HepG2 (cell line): ENCODE results near the gene TGM2. TPM values are rescaled to one million over a fixed set of nuclear protein-coding genes. Genes with fewer than 3 reads are reported as not detected.

Experiments used
- ATAC-seq: fragments of 200-7000 bp; cut with Tn5 transposase; 3 replicates; pipeline ENCODE4 v1.9.1; 2020; ENCODE audit warnings: mild to moderate bottlenecking, moderate library complexity
- BruUV-seq: library from RNA; stranded (reverse); fragments of 400-500 nt; replicated peaks from 2 replicates; lab custom pipeline; 2021; lab: Mats Ljungman, UMichigan
- CTCF ChIA-PET: fragments of 300-600 bp; formaldehyde crosslinking; extraction: SDS; loops from one replicate; lab custom pipeline; 2021; ENCODE audit warnings: low total read pairs, inconsistent platforms, low intra/inter-chr PET ratio; lab: Yijun Ruan, JAX
- POLR2A ChIA-PET: fragments of 350-600 bp; sonication (Branson Sonifier 250); formaldehyde crosslinking; loops from one replicate; lab custom pipeline; 2020; ENCODE audit warnings: antibody characterized with exemption, inconsistent platforms; lab: Yijun Ruan, JAX
- DNase-seq: peaks from one replicate; pipeline ENCODE4 v3.0.0-alpha.2; 2015; ENCODE audit warnings: low spot score
- FAIRE-seq: peaks from 3 replicates; lab custom pipeline; 2011; peaks lifted over from hg19 to GRCh38; lab: Jason Lieb, UNC
- H2AFZ ChIP-seq: one replicate; pipeline ENCODE4 v1.6.1; 2011; ENCODE audit warnings: low read length, inconsistent platforms
- H3K27ac ChIP-seq: fragments of 300-600 bp; 3 replicates; pipeline ENCODE4 v1.8.0; 2011; ENCODE audit warnings: mixed run types, mild to moderate bottlenecking, mixed read lengths, low read length, inconsistent platforms; ENCODE audit not compliant: insufficient read depth; ENCODE audit errors: extremely low read length
- H3K27me3 ChIP-seq, 2 experiments: fragments of 200-600 bp in 1 of 2; 2 replicates in 1 of 2; 3 replicates in 1 of 2; pipeline versions ENCODE4 v1.6.0 to v1.8.0; 2011; ENCODE audit warnings: low read length in 2 of 2, mild to moderate bottlenecking in 2 of 2, moderate library complexity in 2 of 2, inconsistent platforms in 1 of 2; ENCODE audit not compliant: insufficient read depth in 2 of 2, control insufficient read depth in 1 of 2
- H3K36me3 ChIP-seq, 2 experiments: fragments of 200-600 bp in 1 of 2; replicated peaks in 1 of 2; 2 replicates in 1 of 2; 3 replicates in 1 of 2; pipeline versions ENCODE4 v1.5.1 to v1.8.0; 2011; ENCODE audit warnings: low read length in 2 of 2, inconsistent platforms in 1 of 2; ENCODE audit not compliant: insufficient read depth in 2 of 2, control insufficient read depth in 1 of 2
- H3K4me1 ChIP-seq: 2 replicates; pipeline ENCODE4 v1.5.1; 2012; ENCODE audit warnings: low read length, inconsistent platforms; ENCODE audit not compliant: insufficient read depth
- H3K4me2 ChIP-seq: 2 replicates; pipeline ENCODE4 v1.6.0; 2011; ENCODE audit warnings: low read depth, low read length, inconsistent platforms
- H3K4me3 ChIP-seq, 3 experiments: fragments of 200-600 bp in 1 of 3; sonication (generic), shearing (Covaris generic) in 1 of 3; replicated peaks in 1 of 3; 2 replicates each; pipeline ENCODE4 v1.5.1; 2011 to 2016; ENCODE audit warnings: low read length in 3 of 3, inconsistent platforms in 2 of 3, low read depth in 2 of 3, mild to moderate bottlenecking in 2 of 3, control low read depth in 1 of 3, mixed read lengths in 1 of 3; ENCODE audit not compliant: insufficient read depth in 1 of 3
- H3K79me2 ChIP-seq: one replicate; pipeline ENCODE4 v1.6.1; 2011; ENCODE audit warnings: low read length, inconsistent platforms; ENCODE audit not compliant: insufficient read depth
- H3K9ac ChIP-seq: 2 replicates; pipeline ENCODE4 v1.6.0; 2011; ENCODE audit warnings: mild to moderate bottlenecking, low read depth, low read length, inconsistent platforms; ENCODE audit not compliant: insufficient read depth
- H3K9me3 ChIP-seq: 2 replicates; pipeline ENCODE4 v1.5.1; 2012; ENCODE audit warnings: mild to moderate bottlenecking, low read length
- H4K20me1 ChIP-seq: 2 replicates; pipeline ENCODE4 v1.6.0; 2011; ENCODE audit warnings: inconsistent platforms, mild to moderate bottlenecking, low read length, moderate library complexity; ENCODE audit not compliant: insufficient read depth
- ARID5B ChIP-seq: IDR thresholded peaks from 2 replicates; pipeline ENCODE4 v1.4.0; 2020; ENCODE audit warnings: mild to moderate bottlenecking, missing genetic modification reagents
- ATF1 ChIP-seq: IDR thresholded peaks from 2 replicates; pipeline ENCODE4 v1.6.1; 2016; ENCODE audit warnings: mild to moderate bottlenecking, control low read depth
- ATF7 ChIP-seq, 2 experiments: fragments of 450-650 bp in 1 of 2; sonication (generic) in 1 of 2; formaldehyde crosslinking in 1 of 2; IDR thresholded peaks; 2 replicates each; pipeline versions ENCODE4 v1.4.0 to v1.6.1; 2016 to 2020; ENCODE audit warnings: antibody characterized with exemption in 1 of 2, mild to moderate bottlenecking in 1 of 2, missing genetic modification reagents in 1 of 2
- CEBPB ChIP-seq: IDR thresholded peaks from 2 replicates; pipeline ENCODE4 v1.6.1; 2011; ENCODE audit warnings: low read depth, low read length, improper control_type of control experiment, borderline replicate concordance
- ELF3 ChIP-seq: IDR thresholded peaks from 2 replicates; pipeline ENCODE4 v1.6.1; 2016; ENCODE audit warnings: missing genetic modification reagents, missing compliant biosample characterization
- EP300 ChIP-seq, 3 experiments: sonication (generic) in 1 of 3; formaldehyde crosslinking in 1 of 3; IDR thresholded peaks; 2 replicates each; pipeline versions ENCODE4 v1.5.1 to v1.6.1; 2011 to 2020; ENCODE audit warnings: low read depth in 2 of 3, low read length in 2 of 3, borderline replicate concordance in 1 of 3, improper control_type of control experiment in 1 of 3, mild to moderate bottlenecking in 1 of 3, missing genetic modification reagents in 1 of 3, moderate library complexity in 1 of 3
- GATAD2A ChIP-seq: IDR thresholded peaks from 2 replicates; pipeline ENCODE4 v1.6.1; 2016
- HMG20A ChIP-seq: IDR thresholded peaks from 2 replicates; pipeline ENCODE4 v1.6.1; 2016; ENCODE audit warnings: borderline replicate concordance
- MXD1 ChIP-seq: sonication (generic); formaldehyde crosslinking; IDR thresholded peaks from 2 replicates; pipeline ENCODE4 v1.4.0; 2020; ENCODE audit warnings: mild to moderate bottlenecking, missing genetic modification reagents
- NCOR1 ChIP-seq: fragments of 200-600 bp; sonication (generic); IDR thresholded peaks from 2 replicates; pipeline ENCODE4 v1.7.0; 2017; ENCODE audit warnings: antibody characterized with exemption, low read length, borderline replicate concordance
- NR2C2 ChIP-seq: sonication (generic); formaldehyde crosslinking; IDR thresholded peaks from 2 replicates; pipeline ENCODE4 v1.4.0; 2020; ENCODE audit warnings: missing genetic modification reagents, mild to moderate bottlenecking, moderate library complexity, borderline replicate concordance
- RARA ChIP-seq: IDR thresholded peaks from 2 replicates; pipeline ENCODE4 v1.6.1; 2016; ENCODE audit warnings: missing genetic modification reagents, missing compliant biosample characterization
- RXRB ChIP-seq: IDR thresholded peaks from 2 replicates; pipeline ENCODE4 v1.6.1; 2016; ENCODE audit warnings: borderline replicate concordance, missing genetic modification reagents, missing compliant biosample characterization
- TCF7 ChIP-seq: sonication (generic); IDR thresholded peaks from 2 replicates; pipeline ENCODE4 v1.6.1; 2016; ENCODE audit warnings: antibody characterized with exemption, low read depth
- TFE3 ChIP-seq: IDR thresholded peaks from 2 replicates; pipeline ENCODE4 v1.6.1; 2016
- THRA ChIP-seq: sonication (generic); formaldehyde crosslinking; IDR thresholded peaks from 2 replicates; pipeline ENCODE4 v1.4.0; 2020; ENCODE audit warnings: missing genetic modification reagents, borderline replicate concordance
- WGBS: methylation state at CpG from one replicate; pipeline ENCODE4 v1.1.6; 2017; ENCODE audit warnings: low lambda C conversion rate; 5-methylcytosine and 5-hydroxymethylcytosine counted together
- in situ Hi-C: cut with HindIII; loops from 2 replicates; pipeline ENCODE4 v1.10.0; 2017; ENCODE audit warnings: low pct_unique_long_range_greater_than_20kb; ENCODE audit not compliant: extremely low pct_ligation_motif_present
- intact Hi-C: fragments of 100-400 bp; cut with micrococcal nuclease; formaldehyde crosslinking; loops from one replicate; pipeline ENCODE4 v1.10.0; 2022; ENCODE audit not compliant: unreplicated experiment
- polyA plus RNA-seq, 8 experiments: library from polyadenylated mRNA; depleted of rRNA in 3 of 8; stranded (reverse) in 7 of 8; unstranded in 1 of 8; fragments of >200 nt; fragmentation: Illumina TruSeq in 4 of 8; extraction: Trizol in 4 of 8; gene quantifications; 2 replicates each; pipeline versions ENCODE4 v1.2.1 to v1.2.3, GENCODE V29; 2011 to 2016; ENCODE audit warnings: low read depth in 4 of 8, missing spikeins in 1 of 8, mixed read lengths in 1 of 8; ENCODE audit not compliant: insufficient read depth in 1 of 8
- total RNA-seq, 5 experiments: library from RNA; depleted of rRNA; stranded (reverse); fragments of >200 nt; fragmentation: Illumina TruSeq; extraction: Trizol; gene quantifications; 2 replicates each; pipeline ENCODE4 v1.2.3, GENCODE V29; 2016; ENCODE audit warnings: low read depth in 1 of 5

The TGM2 gene
- total and polyA plus RNA-seq, 2 of the 13 experiments (the other 11 are each of a cell fraction or from before 2014, with no cell fraction given), result 4.2 to 46.4 TPM

- no peaks in the 10 kb centered on the region for H4K20me1 ChIP-seq
- intact Hi-C loops, result no loop called here
- ChIA-PET CTCF (no interaction called here), POLR2A (interaction anchor here (1.1 to 3.2 kb wide), 7 partner anchors 11 to 61 kb away, joined by 4 to 20 read pairs (median 8); partner anchors contain the start of genes RPRD1B and TTI1)
- H3K36me3 ChIP-seq, result peaks cover 14 to 23% of the 10 kb centered on the region in 2 experiments
- H3K9me3 ChIP-seq, result no peaks in the 10 kb centered on the region
- H3K4me3 ChIP-seq, result no peak overlapping the region; a peak in 1 of 6 replicates
- H3K79me2 ChIP-seq, result no peaks in the 10 kb centered on the region
- H2AFZ ChIP-seq, result no peak overlapping the region
- no peak for FAIRE-seq
- WGBS, result 96% methylated on average over 1 of the region's 1 CpG
- H3K4me2 ChIP-seq, result peak overlapping the region; percentile 60; the same call in 1 of the 2 replicates
- in situ Hi-C loops, result no loop called here
- H3K9ac ChIP-seq, result no peak overlapping the region
- no TSS peak for BruUV-seq
- H3K4me1 ChIP-seq, result peaks cover 49% of the 10 kb centered on the region
- peak; percentile 52 for DNase-seq
- peak overlapping the region; percentile 66 for H3K27ac ChIP-seq
- H3K27me3 ChIP-seq, result no peaks in the 10 kb centered on the region
- ATAC-seq, result no peak
- TF ChIP-seq ELF3 (CRISPR knock-in tag) (peak; percentile 54; the same call in 1 of the 2 replicates), ATF1 (CRISPR knock-in tag) (peak; percentile 13; the same call in 1 of the 2 replicates), ARID5B (peak; percentile 56; the same call in 1 of the 2 replicates), NCOR1 (0 out of 2 replicates have a peak, but pooled peaks have one; percentile 6), RARA (CRISPR knock-in tag) (peak; percentile 40; the same call in 1 of the 2 replicates), CEBPB (peak; percentile 96), EP300 (IDR thresholded peaks at IDR 0.05; ENCODE audit: low read depth in 2 of 2, low read length in 2 of 2) (0 out of 4 replicates have a peak, but pooled peaks of 1 of the 2 experiments have one; percentile 57), EP300 (CRISPR knock-in tag; IDR thresholded peaks at IDR 0.05; ENCODE audit: borderline replicate concordance) (no peak), GATAD2A (CRISPR knock-in tag) (peak; percentile 71), HMG20A (CRISPR knock-in tag) (peak; percentile 55; the same call in 1 of the 2 replicates), RXRB (CRISPR knock-in tag) (0 out of 2 replicates have a peak, but pooled peaks have one; percentile 39), THRA (CRISPR knock-in tag) (peak; percentile 60; the same call in 1 of the 2 replicates), ATF7 (IDR thresholded peaks at IDR 0.05) (no peak), ATF7 (CRISPR knock-in tag; IDR thresholded peaks at IDR 0.05) (no peak), MXD1 (no peak), TCF7 (0 out of 2 replicates have a peak, but pooled peaks have one; percentile 0), TFE3 (peak; percentile 89), NR2C2 (CRISPR knock-in tag) (0 out of 2 replicates have a peak, but pooled peaks have one; percentile 9)
Observed at GRCh38 chr20:38094373-38094891, 70.6 kb downstream of the TGM2 start.
